H1 (cell line): Measurements from ENCODE around the gene PBXIP1.

ENCODE experiments used
- CEBPB ChIP-seq: IDR thresholded peaks from 2 replicates; pipeline ENCODE4 v1.6.1; 2012; ENCODE audit warnings: low read depth, low read length
- EP300 ChIP-seq, 2 experiments: IDR thresholded peaks; 1 replicate in 1 of 2; 2 replicates in 1 of 2; pipeline ENCODE4 v1.6.1; 2011 to 2012; ENCODE audit warnings: low read depth in 2 of 2, low read length in 2 of 2, mild to moderate bottlenecking in 2 of 2, borderline replicate concordance in 1 of 2, inconsistent platforms in 1 of 2, moderate library complexity in 1 of 2
- POLR2A ChIP-seq, 2 experiments: IDR thresholded peaks; 1 replicate in 1 of 2; 2 replicates in 1 of 2; pipeline ENCODE4 v1.6.1; 2011; ENCODE audit warnings: low read depth in 2 of 2, low read length in 2 of 2, mild to moderate bottlenecking in 2 of 2; ENCODE audit errors: control extremely low read depth in 1 of 2
- YY1 ChIP-seq: IDR thresholded peaks from 2 replicates; pipeline ENCODE4 v1.6.1; 2011; ENCODE audit warnings: low read depth, mild to moderate bottlenecking, low read length
- TF ChIP-seq, protein P1 (sequence below): IDR thresholded peaks from 2 replicates; pipeline ENCODE4 v1.6.1; 2012; ENCODE audit warnings: low read length, inconsistent platforms

DNA sequence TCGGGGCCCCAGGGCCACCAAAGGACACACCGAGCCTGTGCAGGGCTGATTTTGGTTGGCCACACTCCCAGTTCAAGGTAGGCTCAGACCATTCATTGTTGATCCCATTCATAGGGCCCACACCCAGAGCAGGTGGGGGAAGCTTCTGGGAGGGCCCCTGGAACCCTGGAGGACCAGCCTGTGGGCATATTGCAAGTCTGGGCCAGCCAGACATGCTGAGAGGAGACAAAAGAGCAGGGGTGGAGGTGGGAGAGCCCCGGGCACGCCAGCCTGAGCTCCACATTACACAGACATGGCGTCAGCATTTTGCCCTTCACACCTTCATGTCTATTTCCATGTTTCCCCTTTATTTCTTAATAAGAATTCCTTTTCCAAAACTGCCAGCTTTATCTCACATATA is 45.0 kb downstream of the PBXIP1 start:
- TF ChIP-seq EP300 (IDR thresholded peaks at IDR 0.05; ENCODE audit: borderline replicate concordance in 1 of 2, low read depth in 2 of 2, low read length in 2 of 2), result no peak
- no peak for TF ChIP-seq POLR2A (IDR thresholded peaks at IDR 0.05; ENCODE audit: control extremely low read depth in 1 of 2, low read depth in 2 of 2, low read length in 2 of 2)
- TF ChIP-seq CEBPB, result no peak
- TF ChIP-seq, protein P1, sequence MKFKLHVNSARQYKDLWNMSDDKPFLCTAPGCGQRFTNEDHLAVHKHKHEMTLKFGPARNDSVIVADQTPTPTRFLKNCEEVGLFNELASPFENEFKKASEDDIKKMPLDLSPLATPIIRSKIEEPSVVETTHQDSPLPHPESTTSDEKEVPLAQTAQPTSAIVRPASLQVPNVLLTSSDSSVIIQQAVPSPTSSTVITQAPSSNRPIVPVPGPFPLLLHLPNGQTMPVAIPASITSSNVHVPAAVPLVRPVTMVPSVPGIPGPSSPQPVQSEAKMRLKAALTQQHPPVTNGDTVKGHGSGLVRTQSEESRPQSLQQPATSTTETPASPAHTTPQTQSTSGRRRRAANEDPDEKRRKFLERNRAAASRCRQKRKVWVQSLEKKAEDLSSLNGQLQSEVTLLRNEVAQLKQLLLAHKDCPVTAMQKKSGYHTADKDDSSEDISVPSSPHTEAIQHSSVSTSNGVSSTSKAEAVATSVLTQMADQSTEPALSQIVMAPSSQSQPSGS, result no peak
- no peak for TF ChIP-seq YY1
